NCI-H2081 treated with DMSO at 0.1 percent for 48 hours (cell line): ENCODE measurements around the gene TRAPPC2.

Experiments used
- DNase-seq: peaks from one replicate; lab custom pipeline; 2025; lab: John Stamatoyannopoulos, UW

The TRAPPC2 gene

GRCh38 chrX:13734278-13735172 is at the start of gene TRAPPC2, which contains the start of gene OFD1:
TSS of gene TRAPPC2 (minus strand) at chrX:13734620. CDS start at chrX:13719963, 14,657 bp downstream.
TSS of gene OFD1 (plus strand) at chrX:13734748. CDS start at chrX:13735072, 324 bp downstream.
- peak; percentile 91 for DNase-seq

GRCh38 chrX:13780868-13781427 is 46.5 kb upstream of the TRAPPC2 start:
- no peak for DNase-seq

- DNase-seq, result no peak
Measured at GRCh38 chrX:13778916-13779315, 44.5 kb upstream of the TRAPPC2 start.

GRCh38 chrX:13776387-13776786 is 42.0 kb upstream of the TRAPPC2 start:
- DNase-seq, result no peak

GRCh38 chrX:13775837-13776236 is 41.4 kb upstream of the TRAPPC2 start:
- DNase-seq, result no peak

- DNase-seq, result no peak
Measured at GRCh38 chrX:13774696-13775095, 40.3 kb upstream of the TRAPPC2 start.

GRCh38 chrX:13770013-13770535 is 35.7 kb upstream of the TRAPPC2 start:
- no peak for DNase-seq

GRCh38 chrX:13768939-13769338 is 34.5 kb upstream of the TRAPPC2 start:
- DNase-seq, result no peak

GRCh38 chrX:13764765-13765164 is 30.3 kb upstream of the TRAPPC2 start:
- no peak for DNase-seq

- no peak for DNase-seq
Measured at GRCh38 chrX:13764281-13764680, 29.9 kb upstream of the TRAPPC2 start.

GRCh38 chrX:13763489-13763888 is 29.1 kb upstream of the TRAPPC2 start:
- no peak for DNase-seq

GRCh38 chrX:13761606-13762414 is 27.4 kb upstream of the TRAPPC2 start:
- no peak for DNase-seq

- DNase-seq, result no peak
Measured at GRCh38 chrX:13760426-13760825, 26.0 kb upstream of the TRAPPC2 start.

- no peak for DNase-seq
Measured at GRCh38 chrX:13759152-13759718, 24.8 kb upstream of the TRAPPC2 start.

- DNase-seq, result no peak
Measured at GRCh38 chrX:13756381-13756780, 22.0 kb upstream of the TRAPPC2 start.

- no peak for DNase-seq
Measured at GRCh38 chrX:13755254-13755653, 20.8 kb upstream of the TRAPPC2 start.

GRCh38 chrX:13754765-13755164 is 20.3 kb upstream of the TRAPPC2 start:
- no peak for DNase-seq

GRCh38 chrX:13752646-13753045 is 18.2 kb upstream of the TRAPPC2 start:
- DNase-seq, result no peak

- no peak for DNase-seq
Measured at GRCh38 chrX:13752141-13752540, 17.7 kb upstream of the TRAPPC2 start.

- DNase-seq, result no peak
Measured at GRCh38 chrX:13750812-13751211, 16.4 kb upstream of the TRAPPC2 start.

- DNase-seq, result no peak
Measured at GRCh38 chrX:13750204-13750603, 15.8 kb upstream of the TRAPPC2 start.

GRCh38 chrX:13748486-13748885 is 14.1 kb upstream of the TRAPPC2 start:
- no peak for DNase-seq
